WTC11 (cell line): ENCODE data around the gene NOP10. TPM values are rescaled to one million over a fixed set of nuclear protein-coding genes. Genes with fewer than 3 reads are reported as not detected.
"Not testable (repeated sequence)": the region's sequence is repeated elsewhere in the genome, so short reads cannot be mapped to it uniquely, and the experiment has no call there.

Experiments used
- ATAC-seq: fragments of 200-7000 bp; cut with Tn5 transposase; 2 replicates; pipeline ENCODE4 v1.10.0; 2021; ENCODE audit warnings: mild to moderate bottlenecking, moderate library complexity
- CTCF ChIA-PET: fragments of 300-600 bp; sonication (Branson Sonifier 250); formaldehyde crosslinking; loops from one replicate; lab custom pipeline; 2021; ENCODE audit warnings: antibody characterized with exemption; lab: Charles Lee
- POLR2A ChIA-PET: fragments of 350-600 bp; sonication (Branson Sonifier 250); formaldehyde crosslinking; loops from one replicate; lab custom pipeline; 2021; ENCODE audit warnings: antibody characterized with exemption; lab: Charles Lee
- DNase-seq: peaks from one replicate; pipeline ENCODE4 v3.0.0; 2021; ENCODE audit warnings: low spot score
- H3K27ac Mint-ChIP-seq: 2 replicates; pipeline ENCODE4 v1.8.0; 2021; ENCODE audit warnings: mixed read lengths
- H3K27me3 Mint-ChIP-seq: 2 replicates; pipeline ENCODE4 v1.8.0; 2021; ENCODE audit warnings: low read depth, mild to moderate bottlenecking, moderate library complexity, mixed read lengths
- H3K36me3 Mint-ChIP-seq: 2 replicates; pipeline ENCODE4 v1.8.0; 2021; ENCODE audit warnings: mixed read lengths
- H3K4me1 Mint-ChIP-seq: 2 replicates; pipeline ENCODE4 v1.8.0; 2022; ENCODE audit warnings: mixed read lengths
- H3K4me3 Mint-ChIP-seq: 2 replicates; pipeline ENCODE4 v1.8.0; 2021; ENCODE audit warnings: mild to moderate bottlenecking, moderate library complexity, mixed read lengths
- H3K9me3 Mint-ChIP-seq: 2 replicates; pipeline ENCODE4 v1.8.0; 2021; ENCODE audit warnings: mixed read lengths
- AR ChIP-seq: fragments of 250-450 bp; sonication (Bioruptor Pico); IDR thresholded peaks from 2 replicates; pipeline ENCODE4 v1.9.0; 2021; ENCODE audit warnings: mild to moderate bottlenecking
- ATF2 ChIP-seq: sonication (generic); formaldehyde crosslinking; IDR thresholded peaks from 2 replicates; pipeline ENCODE4 v1.8.1; 2022; ENCODE audit warnings: low read depth, missing genetic modification reagents, borderline replicate concordance
- CREM ChIP-seq: sonication (generic); formaldehyde crosslinking; IDR thresholded peaks from 2 replicates; pipeline ENCODE4 v1.8.1; 2022; ENCODE audit warnings: mild to moderate bottlenecking, missing genetic modification reagents, moderate library complexity
- NFE2L1 ChIP-seq: sonication (generic); formaldehyde crosslinking; IDR thresholded peaks from 2 replicates; pipeline ENCODE4 v1.8.1; 2023; ENCODE audit warnings: missing genetic modification reagents
- NR2C2 ChIP-seq: sonication (generic); formaldehyde crosslinking; IDR thresholded peaks from 2 replicates; pipeline ENCODE4 v1.8.0; 2022; ENCODE audit warnings: mild to moderate bottlenecking, missing genetic modification reagents
- SMAD4 ChIP-seq: sonication (generic); formaldehyde crosslinking; IDR thresholded peaks from 2 replicates; pipeline ENCODE4 v1.8.0; 2022; ENCODE audit warnings: mild to moderate bottlenecking, missing genetic modification reagents
- USF1 ChIP-seq: sonication (generic); formaldehyde crosslinking; IDR thresholded peaks from 2 replicates; pipeline ENCODE4 v1.8.0; 2022; ENCODE audit warnings: mild to moderate bottlenecking, missing genetic modification reagents
- ZNF121 ChIP-seq: sonication (generic); formaldehyde crosslinking; IDR thresholded peaks from 2 replicates; pipeline ENCODE4 v1.8.0; 2023; ENCODE audit warnings: missing genetic modification reagents
- ZNF263 ChIP-seq: sonication (generic); formaldehyde crosslinking; IDR thresholded peaks from 2 replicates; pipeline ENCODE4 v1.8.1; 2022; ENCODE audit warnings: low read depth, mild to moderate bottlenecking, moderate library complexity, missing genetic modification reagents
- ZNF317 ChIP-seq: sonication (generic); formaldehyde crosslinking; IDR thresholded peaks from 2 replicates; pipeline ENCODE4 v1.8.1; 2023; ENCODE audit warnings: low read depth, mild to moderate bottlenecking, moderate library complexity, missing genetic modification reagents, borderline replicate concordance
- ZNF512 ChIP-seq: sonication (generic); formaldehyde crosslinking; IDR thresholded peaks from 2 replicates; pipeline ENCODE4 v1.8.1; 2022; ENCODE audit warnings: missing genetic modification reagents, borderline replicate concordance
- total RNA-seq: library from RNA; stranded (reverse); gene quantifications from 3 replicates; pipeline ENCODE4 v1.2.3, GENCODE V29; 2021
- TF ChIP-seq, protein P1 (sequence below): sonication (generic); formaldehyde crosslinking; IDR thresholded peaks from 2 replicates; pipeline ENCODE4 v1.8.0; 2023; ENCODE audit warnings: missing genetic modification reagents
- TF ChIP-seq, protein P2 (sequence below): sonication (generic); formaldehyde crosslinking; IDR thresholded peaks from 2 replicates; pipeline ENCODE4 v1.8.1; 2023; ENCODE audit warnings: mild to moderate bottlenecking, missing genetic modification reagents, moderate library complexity
- TF ChIP-seq, protein P3 (sequence below): sonication (generic); formaldehyde crosslinking; IDR thresholded peaks from 2 replicates; pipeline ENCODE4 v1.8.0; 2022; ENCODE audit warnings: mild to moderate bottlenecking, missing genetic modification reagents
- TF ChIP-seq, protein P4 (sequence below): fragments of 200-600 bp; IDR thresholded peaks from 2 replicates; pipeline ENCODE4 v1.8.0; 2022; ENCODE audit warnings: antibody characterized with exemption

The NOP10 gene
- total RNA-seq, 1 experiment from 2014 or later: 220 TPM

DNA sequence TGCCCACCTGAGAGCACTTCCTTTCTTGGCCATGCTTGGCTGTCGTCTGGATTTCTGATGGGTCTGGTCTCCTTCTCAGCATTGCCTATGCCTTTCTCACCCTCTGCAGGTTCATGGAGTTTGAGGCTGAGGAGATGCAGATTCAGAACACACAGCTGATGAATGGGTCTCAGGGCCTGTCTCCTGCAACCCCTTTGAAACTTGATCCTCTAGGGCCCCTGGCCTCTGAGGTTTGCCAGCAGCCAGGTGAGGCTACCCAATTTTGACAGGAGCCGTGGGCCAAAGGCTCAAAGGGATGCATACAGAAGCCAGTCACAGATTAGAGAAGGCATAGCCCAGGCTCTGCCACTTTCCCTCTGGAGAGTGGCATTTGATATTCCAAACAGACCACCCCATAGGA, 10.7 kb upstream of the NOP10 start:
- TF ChIP-seq CREM (CRISPR knock-in tag): no peak
- TF ChIP-seq NR2C2 (CRISPR knock-in tag): no peak
- no peak for TF ChIP-seq ATF2 (CRISPR knock-in tag)
- TF ChIP-seq USF1 (CRISPR knock-in tag): no peak
- no peak for TF ChIP-seq AR (CRISPR knock-in tag)
- no peak for TF ChIP-seq ZNF121 (CRISPR knock-in tag)
- TF ChIP-seq, protein P1, sequence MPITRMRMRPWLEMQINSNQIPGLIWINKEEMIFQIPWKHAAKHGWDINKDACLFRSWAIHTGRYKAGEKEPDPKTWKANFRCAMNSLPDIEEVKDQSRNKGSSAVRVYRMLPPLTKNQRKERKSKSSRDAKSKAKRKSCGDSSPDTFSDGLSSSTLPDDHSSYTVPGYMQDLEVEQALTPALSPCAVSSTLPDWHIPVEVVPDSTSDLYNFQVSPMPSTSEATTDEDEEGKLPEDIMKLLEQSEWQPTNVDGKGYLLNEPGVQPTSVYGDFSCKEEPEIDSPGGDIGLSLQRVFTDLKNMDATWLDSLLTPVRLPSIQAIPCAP (CRISPR knock-in tag): no peak
- TF ChIP-seq SMAD4 (CRISPR knock-in tag): no peak
- TF ChIP-seq, protein P2, sequence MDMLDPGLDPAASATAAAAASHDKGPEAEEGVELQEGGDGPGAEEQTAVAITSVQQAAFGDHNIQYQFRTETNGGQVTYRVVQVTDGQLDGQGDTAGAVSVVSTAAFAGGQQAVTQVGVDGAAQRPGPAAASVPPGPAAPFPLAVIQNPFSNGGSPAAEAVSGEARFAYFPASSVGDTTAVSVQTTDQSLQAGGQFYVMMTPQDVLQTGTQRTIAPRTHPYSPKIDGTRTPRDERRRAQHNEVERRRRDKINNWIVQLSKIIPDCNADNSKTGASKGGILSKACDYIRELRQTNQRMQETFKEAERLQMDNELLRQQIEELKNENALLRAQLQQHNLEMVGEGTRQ: no peak

DNA sequence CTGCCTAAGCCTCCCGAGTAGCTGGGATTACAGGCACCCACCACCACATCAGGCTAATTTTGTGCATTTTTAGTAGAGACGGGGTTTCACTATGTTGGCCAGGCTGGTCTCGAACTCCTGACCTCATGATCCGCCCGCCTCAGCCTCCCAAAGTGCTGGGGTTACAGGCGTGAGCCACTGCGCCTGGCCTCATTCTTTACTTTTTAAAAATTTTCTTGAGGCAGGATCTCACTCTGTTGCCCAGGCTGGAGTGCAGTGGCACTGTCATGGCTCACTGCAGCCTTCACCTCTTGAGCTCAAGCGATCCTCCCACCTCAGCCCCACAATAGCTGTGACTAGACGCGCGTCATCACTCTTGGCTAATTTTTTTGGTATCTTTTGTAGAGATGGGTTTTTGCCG, 10.1 kb upstream of the NOP10 start:
- not testable (repeated sequence) for H3K27me3 Mint-ChIP-seq, ATAC-seq, H3K4me1 Mint-ChIP-seq, H3K4me3 Mint-ChIP-seq, H3K9me3 Mint-ChIP-seq, DNase-seq
- H3K27ac Mint-ChIP-seq: peak overlapping the region; percentile 70; the same call in 1 of the 2 replicates
- POLR2A ChIA-PET: interaction anchor here (1.0 kb wide), 1 partner anchor 10 kb away, joined by 3 read pairs; the partner anchor contains the start of genes NOP10 and NUTM1
- H3K36me3 Mint-ChIP-seq: peaks cover 19% of the 10 kb centered on the region
- CTCF ChIA-PET: interaction anchor here (1.0 to 1.8 kb wide), 5 partner anchors 10 to 243 kb away, joined by 3 to 6 read pairs (median 5); partner anchors contain the start of genes LPCAT4 and NUTM1

More for the DNA sequence above, 10.7 kb upstream of the NOP10 start:
- Mint-ChIP-seq H3K27ac (peak overlapping the region; percentile 70; the same call in 1 of the 2 replicates), H3K27me3 (no peaks in the 10 kb centered on the region), H3K4me3 (no peak overlapping the region), H3K4me1 (peaks cover 8% of the 10 kb centered on the region), H3K9me3 (no peaks in the 10 kb centered on the region), H3K36me3 (peaks cover 23% of the 10 kb centered on the region)
- CTCF ChIA-PET: interaction anchor here (1.0 to 1.8 kb wide), 5 partner anchors 10 to 244 kb away, joined by 3 to 6 read pairs (median 5); partner anchors contain the start of genes LPCAT4 and NUTM1
- POLR2A ChIA-PET: interaction anchor here (1.0 kb wide), 1 partner anchor 10 kb away, joined by 3 read pairs; the partner anchor contains the start of genes NOP10 and NUTM1
- ATAC-seq: peak; percentile 83
- DNase-seq: peak; percentile 26

GRCh38 chr15:34349769-34350168, 6.8 kb upstream of the NOP10 start:
- CTCF ChIA-PET: interaction anchor here (1.3 kb wide), 1 partner anchor 9 kb away, joined by 4 read pairs; no protein-coding TSS in a partner anchor
- no peaks in the 10 kb centered on the region for H3K9me3 Mint-ChIP-seq
- H3K36me3 Mint-ChIP-seq: peaks cover 3% of the 10 kb centered on the region; the same call in 1 of the 2 replicates
- DNase-seq: no peak
- no peak for ATAC-seq
- peaks cover 18% of the 10 kb centered on the region for H3K4me1 Mint-ChIP-seq
- POLR2A ChIA-PET: no interaction called here
- no peak overlapping the region for H3K4me3 Mint-ChIP-seq
- H3K27ac Mint-ChIP-seq: no peak overlapping the region
- no peaks in the 10 kb centered on the region for H3K27me3 Mint-ChIP-seq
- TF ChIP-seq ZNF263 (CRISPR knock-in tag) (no peak), NFE2L1 (CRISPR knock-in tag) (no peak), SMAD4 (CRISPR knock-in tag) (no peak), ZNF317 (CRISPR knock-in tag) (no peak), ZNF512 (CRISPR knock-in tag) (no peak)
- TF ChIP-seq, protein P3, sequence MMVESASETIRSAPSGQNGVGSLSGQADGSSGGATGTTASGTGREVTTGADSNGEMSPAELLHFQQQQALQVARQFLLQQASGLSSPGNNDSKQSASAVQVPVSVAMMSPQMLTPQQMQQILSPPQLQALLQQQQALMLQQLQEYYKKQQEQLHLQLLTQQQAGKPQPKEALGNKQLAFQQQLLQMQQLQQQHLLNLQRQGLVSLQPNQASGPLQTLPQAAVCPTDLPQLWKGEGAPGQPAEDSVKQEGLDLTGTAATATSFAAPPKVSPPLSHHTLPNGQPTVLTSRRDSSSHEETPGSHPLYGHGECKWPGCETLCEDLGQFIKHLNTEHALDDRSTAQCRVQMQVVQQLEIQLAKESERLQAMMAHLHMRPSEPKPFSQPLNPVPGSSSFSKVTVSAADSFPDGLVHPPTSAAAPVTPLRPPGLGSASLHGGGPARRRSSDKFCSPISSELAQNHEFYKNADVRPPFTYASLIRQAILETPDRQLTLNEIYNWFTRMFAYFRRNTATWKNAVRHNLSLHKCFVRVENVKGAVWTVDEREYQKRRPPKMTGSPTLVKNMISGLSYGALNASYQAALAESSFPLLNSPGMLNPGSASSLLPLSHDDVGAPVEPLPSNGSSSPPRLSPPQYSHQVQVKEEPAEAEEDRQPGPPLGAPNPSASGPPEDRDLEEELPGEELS (CRISPR knock-in tag): no peak
- TF ChIP-seq, protein P4, sequence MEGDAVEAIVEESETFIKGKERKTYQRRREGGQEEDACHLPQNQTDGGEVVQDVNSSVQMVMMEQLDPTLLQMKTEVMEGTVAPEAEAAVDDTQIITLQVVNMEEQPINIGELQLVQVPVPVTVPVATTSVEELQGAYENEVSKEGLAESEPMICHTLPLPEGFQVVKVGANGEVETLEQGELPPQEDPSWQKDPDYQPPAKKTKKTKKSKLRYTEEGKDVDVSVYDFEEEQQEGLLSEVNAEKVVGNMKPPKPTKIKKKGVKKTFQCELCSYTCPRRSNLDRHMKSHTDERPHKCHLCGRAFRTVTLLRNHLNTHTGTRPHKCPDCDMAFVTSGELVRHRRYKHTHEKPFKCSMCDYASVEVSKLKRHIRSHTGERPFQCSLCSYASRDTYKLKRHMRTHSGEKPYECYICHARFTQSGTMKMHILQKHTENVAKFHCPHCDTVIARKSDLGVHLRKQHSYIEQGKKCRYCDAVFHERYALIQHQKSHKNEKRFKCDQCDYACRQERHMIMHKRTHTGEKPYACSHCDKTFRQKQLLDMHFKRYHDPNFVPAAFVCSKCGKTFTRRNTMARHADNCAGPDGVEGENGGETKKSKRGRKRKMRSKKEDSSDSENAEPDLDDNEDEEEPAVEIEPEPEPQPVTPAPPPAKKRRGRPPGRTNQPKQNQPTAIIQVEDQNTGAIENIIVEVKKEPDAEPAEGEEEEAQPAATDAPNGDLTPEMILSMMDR: no peak
